ENCODE measurements around the gene YIPF2. TPM values are rescaled to one million over a fixed set of nuclear protein-coding genes. Genes with fewer than 3 reads are reported as not detected.

YIPF2 gene
- polyA plus RNA-seq, 1 of the 3 experiments (the other 2 are of a cell fraction): 61.3 TPM

DNA sequence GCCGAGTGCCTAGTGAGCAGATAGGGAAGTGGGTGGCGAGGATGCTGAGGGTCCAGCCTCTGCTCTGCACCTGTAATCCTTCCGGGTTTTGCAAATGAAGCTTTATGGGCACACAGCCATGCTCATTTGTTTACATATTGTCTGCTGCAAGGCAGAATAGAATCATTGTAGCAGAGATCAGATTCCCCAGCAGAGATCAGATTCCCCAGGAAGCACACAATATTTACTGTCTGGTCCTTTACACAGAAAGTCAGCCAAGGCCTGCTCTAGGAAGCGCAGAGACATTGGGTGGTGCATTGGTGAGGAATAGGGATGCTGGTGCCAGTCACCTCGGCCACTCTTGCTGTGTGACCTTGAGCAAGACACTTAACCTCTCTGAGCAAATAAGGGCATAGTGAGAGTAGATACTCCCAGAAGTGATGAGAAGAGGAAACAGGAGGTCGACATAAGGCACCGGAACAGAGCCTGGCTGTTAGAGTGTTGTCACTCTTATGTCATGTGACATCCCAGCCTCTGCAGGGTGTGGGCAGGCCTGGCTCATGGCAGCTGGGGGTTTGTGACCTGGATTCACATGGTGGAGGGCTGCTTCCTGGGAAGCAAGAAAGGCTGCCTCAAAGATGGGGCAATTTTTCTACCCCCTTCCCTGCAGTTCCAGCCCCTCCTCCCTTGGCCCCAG, 31.4 kb downstream of the YIPF2 start:
- H4K20me1 ChIP-seq (ENCODE audit: insufficient read depth): peaks cover 62% of the 10 kb centered on the region
- H3K36me3 ChIP-seq (replicated peaks in 1 of 2; ENCODE audit: control insufficient read depth in 1 of 2, insufficient read depth in 2 of 2, low read length in 1 of 2): no peaks in the 10 kb centered on the region
- H3K4me1 ChIP-seq (ENCODE audit: control insufficient read depth in 1 of 2, insufficient read depth in 2 of 2, low read depth in 1 of 2, low read length in 1 of 2): peaks cover 0 to 35% of the 10 kb centered on the region in 2 experiments; a peak in 2 of 4 replicates
- no peak for TF ChIP-seq FOSL2 (IDR thresholded peaks at IDR 0.05; ENCODE audit: borderline replicate concordance, low read depth)
- no peak for TF ChIP-seq TAF1 (IDR thresholded peaks at IDR 0.05; ENCODE audit: borderline replicate concordance, low read depth, low read length)
- TF ChIP-seq NRF1 (IDR thresholded peaks at IDR 0.05; ENCODE audit: low read depth, low read length): no peak
- TF ChIP-seq SIN3A (IDR thresholded peaks at IDR 0.05; ENCODE audit: borderline replicate concordance, low read depth, low read length): no peak
- TF ChIP-seq, protein P1, sequence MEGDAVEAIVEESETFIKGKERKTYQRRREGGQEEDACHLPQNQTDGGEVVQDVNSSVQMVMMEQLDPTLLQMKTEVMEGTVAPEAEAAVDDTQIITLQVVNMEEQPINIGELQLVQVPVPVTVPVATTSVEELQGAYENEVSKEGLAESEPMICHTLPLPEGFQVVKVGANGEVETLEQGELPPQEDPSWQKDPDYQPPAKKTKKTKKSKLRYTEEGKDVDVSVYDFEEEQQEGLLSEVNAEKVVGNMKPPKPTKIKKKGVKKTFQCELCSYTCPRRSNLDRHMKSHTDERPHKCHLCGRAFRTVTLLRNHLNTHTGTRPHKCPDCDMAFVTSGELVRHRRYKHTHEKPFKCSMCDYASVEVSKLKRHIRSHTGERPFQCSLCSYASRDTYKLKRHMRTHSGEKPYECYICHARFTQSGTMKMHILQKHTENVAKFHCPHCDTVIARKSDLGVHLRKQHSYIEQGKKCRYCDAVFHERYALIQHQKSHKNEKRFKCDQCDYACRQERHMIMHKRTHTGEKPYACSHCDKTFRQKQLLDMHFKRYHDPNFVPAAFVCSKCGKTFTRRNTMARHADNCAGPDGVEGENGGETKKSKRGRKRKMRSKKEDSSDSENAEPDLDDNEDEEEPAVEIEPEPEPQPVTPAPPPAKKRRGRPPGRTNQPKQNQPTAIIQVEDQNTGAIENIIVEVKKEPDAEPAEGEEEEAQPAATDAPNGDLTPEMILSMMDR (IDR thresholded peaks at IDR 0.05): no peak
- TF ChIP-seq, protein P2, sequence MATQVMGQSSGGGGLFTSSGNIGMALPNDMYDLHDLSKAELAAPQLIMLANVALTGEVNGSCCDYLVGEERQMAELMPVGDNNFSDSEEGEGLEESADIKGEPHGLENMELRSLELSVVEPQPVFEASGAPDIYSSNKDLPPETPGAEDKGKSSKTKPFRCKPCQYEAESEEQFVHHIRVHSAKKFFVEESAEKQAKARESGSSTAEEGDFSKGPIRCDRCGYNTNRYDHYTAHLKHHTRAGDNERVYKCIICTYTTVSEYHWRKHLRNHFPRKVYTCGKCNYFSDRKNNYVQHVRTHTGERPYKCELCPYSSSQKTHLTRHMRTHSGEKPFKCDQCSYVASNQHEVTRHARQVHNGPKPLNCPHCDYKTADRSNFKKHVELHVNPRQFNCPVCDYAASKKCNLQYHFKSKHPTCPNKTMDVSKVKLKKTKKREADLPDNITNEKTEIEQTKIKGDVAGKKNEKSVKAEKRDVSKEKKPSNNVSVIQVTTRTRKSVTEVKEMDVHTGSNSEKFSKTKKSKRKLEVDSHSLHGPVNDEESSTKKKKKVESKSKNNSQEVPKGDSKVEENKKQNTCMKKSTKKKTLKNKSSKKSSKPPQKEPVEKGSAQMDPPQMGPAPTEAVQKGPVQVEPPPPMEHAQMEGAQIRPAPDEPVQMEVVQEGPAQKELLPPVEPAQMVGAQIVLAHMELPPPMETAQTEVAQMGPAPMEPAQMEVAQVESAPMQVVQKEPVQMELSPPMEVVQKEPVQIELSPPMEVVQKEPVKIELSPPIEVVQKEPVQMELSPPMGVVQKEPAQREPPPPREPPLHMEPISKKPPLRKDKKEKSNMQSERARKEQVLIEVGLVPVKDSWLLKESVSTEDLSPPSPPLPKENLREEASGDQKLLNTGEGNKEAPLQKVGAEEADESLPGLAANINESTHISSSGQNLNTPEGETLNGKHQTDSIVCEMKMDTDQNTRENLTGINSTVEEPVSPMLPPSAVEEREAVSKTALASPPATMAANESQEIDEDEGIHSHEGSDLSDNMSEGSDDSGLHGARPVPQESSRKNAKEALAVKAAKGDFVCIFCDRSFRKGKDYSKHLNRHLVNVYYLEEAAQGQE (IDR thresholded peaks at IDR 0.05; ENCODE audit: low read depth, low read length): no peak
- no peak for TF ChIP-seq GATA2 (CRISPR knock-in tag; IDR thresholded peaks at IDR 0.05)
- no peak for TF ChIP-seq POLR2AphosphoS5 (IDR thresholded peaks at IDR 0.05; ENCODE audit: low read depth, low read length)
- no peak for TF ChIP-seq EP300 (IDR thresholded peaks at IDR 0.05; ENCODE audit: borderline replicate concordance in 1 of 2, low read depth in 1 of 2, low read length in 1 of 2)
- no peak for TF ChIP-seq RXRA (IDR thresholded peaks at IDR 0.05; ENCODE audit: borderline replicate concordance, low read depth)
- H3K9me3 ChIP-seq: no peaks in the 10 kb centered on the region
- H3K27ac ChIP-seq (ENCODE audit: low read depth in 2 of 2, low read length in 1 of 2): no peak overlapping the region; a peak in 1 of 4 replicates
- ChIA-PET POLR2A (interaction anchor here (1.2 kb wide), 1 partner anchor 9 kb away, joined by 3 read pairs; no protein-coding TSS in a partner anchor), CTCF (interaction anchor here (0.7 to 2.2 kb wide), 5 partner anchors 10 to 33 kb away, joined by 3 to 8 read pairs (median 4); no protein-coding TSS in a partner anchor)
- peaks cover 86% of the 10 kb centered on the region for H3K79me2 ChIP-seq (ENCODE audit: insufficient read depth)
- no peak overlapping the region for H3K4me2 ChIP-seq
- no peaks in the 10 kb centered on the region for H3F3A ChIP-seq (replicated peaks; ENCODE audit: insufficient read depth)
- 81% methylated on average over 7 of the region's 7 CpGs for WGBS (ENCODE audit: low lambda C conversion rate)
- H3K27me3 ChIP-seq (ENCODE audit: insufficient read depth): no peaks in the 10 kb centered on the region
- DNase-seq: no peak
- H3K9me2 ChIP-seq: no peaks in the 10 kb centered on the region
- no peak overlapping the region for H3K9ac ChIP-seq
- no peak overlapping the region for H2AFZ ChIP-seq (ENCODE audit: low read depth)
- H3K4me3 ChIP-seq (ENCODE audit: low read depth in 2 of 2, low read length in 1 of 2): no peak overlapping the region
